Suprapubic skin (tissue), 4 donors: ENCODE results near the gene ING1.

Experiments
- EP300 ChIP-seq: sonication (generic); formaldehyde crosslinking; IDR thresholded peaks from one replicate; pipeline ENCODE4 v1.6.1; 2017; ENCODE audit warnings: antibody characterized with exemption
- POLR2A ChIP-seq, 2 donors: fragments of 450-650 bp; IDR thresholded peaks; one replicate each; pipeline ENCODE4 v1.6.1; 2017; ENCODE audit warnings: antibody characterized with exemption in 2 of 2, mild to moderate bottlenecking in 2 of 2, moderate library complexity in 2 of 2
- POLR2AphosphoS5 ChIP-seq, 3 donors: sonication (generic); formaldehyde crosslinking; IDR thresholded peaks; one replicate each; pipeline ENCODE4 v1.6.1; 2017; ENCODE audit warnings: antibody characterized with exemption in 3 of 3

DNA sequence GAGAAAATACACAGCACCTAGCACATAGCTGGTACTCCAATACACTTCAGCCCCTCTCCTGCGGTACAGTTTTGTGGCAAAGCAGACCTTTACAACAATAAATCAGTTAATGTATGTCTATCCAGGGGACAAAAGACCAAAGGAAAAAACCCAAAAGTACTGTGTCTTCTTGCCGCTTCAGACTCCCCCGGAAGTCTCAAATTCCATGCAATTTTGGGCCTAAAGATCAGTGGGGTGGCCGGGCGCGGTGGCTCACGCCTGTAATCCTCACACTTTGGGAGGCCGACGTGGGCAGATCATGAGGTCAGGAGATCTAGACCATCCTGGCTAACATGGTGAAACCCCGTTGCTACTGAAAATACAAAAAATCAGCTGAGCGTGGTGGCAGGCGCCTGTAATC is 23.8 kb upstream of the ING1 start:
- TF ChIP-seq EP300 (no peak), POLR2A (IDR thresholded peaks at IDR 0.05) (no peak), POLR2AphosphoS5 (IDR thresholded peaks at IDR 0.05) (no peak)
